CD4-positive, alpha-beta T cell treated with Interleukin-6 at 100 ng/mL for 8 hours (primary cell): ENCODE measurements around the gene HOXA13.

ENCODE experiments used
- DNase-seq: peaks from one replicate; pipeline ENCODE4 v3.0.0-alpha.2; 2020; ENCODE audit warnings: mixed read lengths, low spot score

Gene HOXA13

GRCh38 chr7:27237735-27238334, 37.9 kb upstream of the HOXA13 start:
- DNase-seq, result no peak

GRCh38 chr7:27235387-27236311, 35.8 kb upstream of the HOXA13 start:
- no peak for DNase-seq

GRCh38 chr7:27229448-27229847, 29.6 kb upstream of the HOXA13 start:
- no peak for DNase-seq

- no peak for DNase-seq
Measured at GRCh38 chr7:27224983-27225934, 25.4 kb upstream of the HOXA13 start.

- DNase-seq, result no peak
Measured at GRCh38 chr7:27223941-27224575, 24.2 kb upstream of the HOXA13 start.

- DNase-seq, result no peak
Measured at GRCh38 chr7:27221201-27221797, 21.4 kb upstream of the HOXA13 start.

GRCh38 chr7:27220440-27220955, 20.6 kb upstream of the HOXA13 start:
- DNase-seq, result no peak

- DNase-seq, result no peak
Measured at GRCh38 chr7:27219821-27220220, 19.9 kb upstream of the HOXA13 start.

- DNase-seq, result no peak
Measured at GRCh38 chr7:27217951-27218350, 18.1 kb upstream of the HOXA13 start.

GRCh38 chr7:27215356-27215755, 15.5 kb upstream of the HOXA13 start:
- no peak for DNase-seq

- no peak for DNase-seq
Measured at GRCh38 chr7:27214239-27214950, 14.5 kb upstream of the HOXA13 start.

GRCh38 chr7:27213433-27214238, 13.7 kb upstream of the HOXA13 start:
- DNase-seq, result no peak

- no peak for DNase-seq
Measured at GRCh38 chr7:27212497-27213432, 12.9 kb upstream of the HOXA13 start.

- DNase-seq, result no peak
Measured at GRCh38 chr7:27211764-27212204, 11.9 kb upstream of the HOXA13 start.

GRCh38 chr7:27211084-27211446, 11.2 kb upstream of the HOXA13 start:
- no peak for DNase-seq

GRCh38 chr7:27210441-27211083, 10.7 kb upstream of the HOXA13 start:
- DNase-seq, result no peak

GRCh38 chr7:27209933-27210440, 10.1 kb upstream of the HOXA13 start:
- no peak for DNase-seq

GRCh38 chr7:27208998-27209397, 9.1 kb upstream of the HOXA13 start:
- no peak for DNase-seq
